Fibroblast of pulmonary artery (primary cell): Measurements from ENCODE around the gene CAMK4.

Source experiments
- DNase-seq: peaks from one replicate; pipeline ENCODE4 v3.0.0-alpha.2; 2010; ENCODE audit warnings: low read depth
- H3K4me3 ChIP-seq: replicated peaks from 2 replicates; pipeline ENCODE4 v1.5.1; 2011; ENCODE audit warnings: low read depth, mild to moderate bottlenecking, control low read depth, low read length, moderate library complexity
- CTCF ChIP-seq: IDR thresholded peaks from 2 replicates; pipeline ENCODE4 v1.5.1; 2011; ENCODE audit warnings: mild to moderate bottlenecking, control low read depth, low read length, inconsistent platforms; ENCODE audit errors: missing control alignments

Gene CAMK4

GRCh38 chr5:111505096-111505495, 280.9 kb downstream of the CAMK4 start:
- no peak for TF ChIP-seq CTCF
- DNase-seq: no peak

GRCh38 chr5:111507276-111507675, 283.1 kb downstream of the CAMK4 start:
- no peak for DNase-seq
- TF ChIP-seq CTCF: no peak
- H3K4me3 ChIP-seq: no peak overlapping the region

More at GRCh38 chr5:111505096-111505495, 280.9 kb downstream of the CAMK4 start:
- H3K4me3 ChIP-seq: no peak overlapping the region

DNA sequence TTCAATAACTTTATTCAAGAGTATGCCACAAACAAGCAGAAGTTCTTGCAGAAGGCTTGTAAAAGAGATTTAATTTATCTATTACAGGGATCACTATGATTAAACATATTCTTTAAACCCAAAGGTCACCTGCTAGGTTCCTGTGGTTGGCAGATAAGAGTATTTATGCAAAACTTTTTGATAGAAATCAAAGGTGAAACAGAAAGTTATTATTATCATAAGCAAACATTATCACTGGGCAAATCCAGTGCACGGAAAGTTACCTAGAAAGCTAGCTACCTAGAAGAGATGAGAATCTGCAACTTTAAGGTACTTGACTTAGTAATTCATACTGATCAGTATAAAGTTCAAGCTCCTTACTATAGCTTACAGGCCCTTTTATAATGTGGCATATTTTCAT, 284.9 kb downstream of the CAMK4 start:
- no peak for DNase-seq
- peak overlapping the region; percentile 85 for H3K4me3 ChIP-seq

DNA sequence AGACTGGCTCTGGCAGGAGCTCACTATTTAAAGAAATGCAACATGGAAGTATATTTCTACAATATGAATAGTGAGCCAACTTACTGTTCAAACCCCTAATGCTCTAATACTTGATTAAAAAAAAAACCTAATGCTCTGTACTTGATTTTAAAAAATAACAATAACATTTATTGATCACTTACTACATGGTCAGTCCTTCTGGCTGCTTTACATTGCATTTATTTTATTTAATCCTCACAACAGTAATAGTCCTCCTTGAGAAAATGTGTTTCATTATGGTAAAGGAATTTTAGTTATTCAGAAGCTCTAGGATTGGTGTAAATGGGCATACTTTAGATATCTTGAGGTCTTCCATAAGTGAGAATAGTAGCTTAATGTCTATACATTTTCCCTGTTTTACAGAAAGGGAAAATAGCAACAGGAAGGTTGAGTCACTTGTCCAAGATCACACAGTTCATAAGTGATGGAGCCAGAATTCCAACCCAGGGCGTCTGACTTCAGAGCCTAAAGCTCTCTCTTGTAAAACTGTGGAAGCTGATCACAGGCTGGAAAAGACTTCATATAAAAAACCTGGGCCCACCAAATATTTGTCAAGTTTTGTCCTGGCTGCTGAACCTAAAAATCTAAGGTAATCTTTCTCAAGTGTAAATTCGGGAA, 287.1 kb downstream of the CAMK4 start:
- peak; percentile 38 for DNase-seq
- no peak for TF ChIP-seq CTCF
- peak overlapping the region; percentile 85 for H3K4me3 ChIP-seq

More for the DNA sequence above, 284.9 kb downstream of the CAMK4 start:
- TF ChIP-seq CTCF: no peak

DNA sequence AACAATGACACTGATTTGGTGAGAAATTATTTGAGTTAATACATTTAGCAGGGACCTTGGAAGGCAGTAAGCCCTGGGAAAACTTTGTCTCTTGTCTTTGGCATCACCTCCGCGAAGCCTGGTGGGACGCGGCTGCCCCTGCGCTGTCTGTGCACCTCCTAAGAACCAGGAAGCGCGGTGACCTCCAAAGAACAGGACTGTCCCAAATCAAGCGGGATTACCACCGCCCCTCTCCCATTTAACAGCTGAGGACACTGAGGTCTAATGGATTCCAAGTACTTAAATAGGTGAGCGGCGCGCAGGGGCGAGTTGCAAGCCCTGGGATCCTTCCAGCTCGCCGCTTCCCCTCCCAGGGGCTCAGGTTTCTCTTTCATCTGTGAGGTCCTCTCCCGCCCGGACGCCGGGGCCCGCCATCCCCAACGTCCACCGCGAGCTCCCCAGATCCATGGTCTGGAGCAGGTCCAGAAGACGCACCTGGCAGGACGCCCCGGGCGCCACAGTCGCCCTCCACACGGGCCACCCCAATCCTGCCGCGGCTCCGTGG, 287.7 kb downstream of the CAMK4 start:
- H3K4me3 ChIP-seq: peak overlapping the region; percentile 85
- DNase-seq: peak; percentile 40
- TF ChIP-seq CTCF: no peak

GRCh38 chr5:111512375-111513130, 288.4 kb downstream of the CAMK4 start, which contains the start of gene STARD4:
STARD4 (minus strand) TSS chr5:111512535; CDS start chr5:111507433, 5,102 bp downstream.
- TF ChIP-seq CTCF: no peak
- DNase-seq: peak; percentile 98
- peak within 1 kb of the TSS; percentile 85 for H3K4me3 ChIP-seq
